Activated CD4-positive, alpha-beta T cell treated with anti-CD3 and anti-CD28 coated beads, Interleukin-2, amount 50 U/mL, for 24 hours (primary cell): Measurements from ENCODE around the gene PLPP7.

Source experiments
- DNase-seq, 2 donors: peaks; one replicate each; pipeline ENCODE4 v3.0.0-alpha.2; 2020; ENCODE audit warnings: low read depth in 1 of 2, low spot score in 1 of 2

The PLPP7 gene

GRCh38 chr9:131303381-131304321 is 14.1 kb downstream of the PLPP7 start:
- no peak for DNase-seq

- no peak for DNase-seq
Measured at GRCh38 chr9:131304676-131305355, 15.3 kb downstream of the PLPP7 start.

GRCh38 chr9:131306397-131307004 is 17.0 kb downstream of the PLPP7 start:
- no peak for DNase-seq

GRCh38 chr9:131307974-131308373 is 18.5 kb downstream of the PLPP7 start:
- DNase-seq = no peak

GRCh38 chr9:131308452-131308851 is 18.9 kb downstream of the PLPP7 start:
- DNase-seq = no peak

GRCh38 chr9:131308906-131309529 is 19.5 kb downstream of the PLPP7 start:
- DNase-seq = no peak

GRCh38 chr9:131309530-131310276 is 20.2 kb downstream of the PLPP7 start:
- DNase-seq = no peak

- DNase-seq = peak; percentile 22 to 40
Measured at GRCh38 chr9:131310833-131311554, 21.5 kb downstream of the PLPP7 start.

GRCh38 chr9:131312246-131312645 is 22.7 kb downstream of the PLPP7 start:
- no peak for DNase-seq

GRCh38 chr9:131312822-131313770 is 23.6 kb downstream of the PLPP7 start:
- DNase-seq = no peak

- no peak for DNase-seq
Measured at GRCh38 chr9:131318231-131319085, 28.9 kb downstream of the PLPP7 start.

- DNase-seq = no peak
Measured at GRCh38 chr9:131319486-131319885, 30.0 kb downstream of the PLPP7 start.

GRCh38 chr9:131320031-131320685 is 30.6 kb downstream of the PLPP7 start:
- no peak for DNase-seq

GRCh38 chr9:131323629-131324028 is 34.1 kb downstream of the PLPP7 start:
- no peak for DNase-seq

- no peak for DNase-seq
Measured at GRCh38 chr9:131324736-131325679, 35.5 kb downstream of the PLPP7 start.

- DNase-seq = no peak
Measured at GRCh38 chr9:131329241-131329641, 39.7 kb downstream of the PLPP7 start.
